ENCODE data around the gene TRHDE. TPM values are rescaled to one million over a fixed set of nuclear protein-coding genes. Genes with fewer than 3 reads are reported as not detected.

TRHDE gene
- total RNA-seq, 1 donor from 2014 or later, result 12.5 TPM

GRCh38 chr12:72472350-72472749, 200.2 kb downstream of the TRHDE start:
- DNase-seq, result no peak
- TF ChIP-seq CTCF (IDR thresholded peaks at IDR 0.05), result no peak
- no peaks in the 10 kb centered on the region for H3K36me3 ChIP-seq
- no peaks in the 10 kb centered on the region for H3K9me3 ChIP-seq
- H3K27ac ChIP-seq, result no peak overlapping the region
- intact Hi-C loops (cut with DNase I), result no loop called here
- ATAC-seq, result no peak
- H3K4me3 ChIP-seq, result no peak overlapping the region
- H3K4me1 ChIP-seq, result no peaks in the 10 kb centered on the region
- no peaks in the 10 kb centered on the region for H3K27me3 ChIP-seq (ENCODE audit: low read depth)

- no peak for DNase-seq
- Histone ChIP-seq H3K36me3 (no peaks in the 10 kb centered on the region), H3K4me3 (no peak overlapping the region), H3K27ac (no peak overlapping the region), H3K4me1 (no peaks in the 10 kb centered on the region), H3K27me3 (ENCODE audit: low read depth) (no peaks in the 10 kb centered on the region), H3K9me3 (no peaks in the 10 kb centered on the region)
- no peak for ATAC-seq
- intact Hi-C loops (cut with DNase I), result no loop called here
- no peak for TF ChIP-seq CTCF (IDR thresholded peaks at IDR 0.05)
Measured at GRCh38 chr12:72476301-72476700, 204.1 kb downstream of the TRHDE start.

DNA sequence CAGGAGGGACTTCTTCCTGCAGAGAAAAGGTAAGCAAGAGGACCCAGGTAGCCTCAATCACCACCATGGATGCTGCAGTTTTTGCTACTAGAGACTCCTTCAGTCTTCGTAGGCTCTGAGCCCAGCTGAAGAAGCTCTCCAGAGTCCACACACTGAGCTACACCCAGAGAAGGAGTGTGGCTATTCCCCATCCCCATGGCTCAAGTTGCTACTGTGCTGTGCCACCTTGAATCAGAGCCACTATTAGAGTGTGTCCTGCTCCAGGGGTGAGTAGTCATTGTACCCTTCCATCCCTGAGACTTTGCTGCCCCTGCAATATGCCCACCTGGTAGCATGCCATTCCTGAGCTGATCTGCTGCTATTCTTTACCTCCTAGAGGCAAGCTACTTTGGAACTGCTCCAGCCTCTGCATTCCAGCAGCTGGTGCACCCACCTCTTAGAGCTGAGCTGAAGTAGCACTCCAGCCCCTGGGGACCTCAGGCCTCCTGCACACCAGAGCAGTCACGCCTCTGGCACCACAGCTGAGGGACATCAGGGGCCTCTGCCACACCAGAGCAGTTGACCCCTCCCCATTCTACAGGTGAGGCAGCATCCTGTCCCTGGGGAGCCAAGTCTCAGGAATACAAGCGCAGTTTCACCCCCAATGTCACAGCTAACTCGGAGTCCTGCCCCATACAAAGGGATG, 213.0 kb downstream of the TRHDE start:
- H3K27me3 ChIP-seq (ENCODE audit: low read depth), result no peaks in the 10 kb centered on the region
- no peak overlapping the region for H3K4me3 ChIP-seq
- no peaks in the 10 kb centered on the region for H3K36me3 ChIP-seq
- no peak overlapping the region for H3K27ac ChIP-seq
- DNase-seq (peak; percentile 48), ATAC-seq (peak; percentile 41 to 78)
- H3K9me3 ChIP-seq, result no peaks in the 10 kb centered on the region
- intact Hi-C loops (cut with DNase I), result no loop called here
- H3K4me1 ChIP-seq, result no peaks in the 10 kb centered on the region
- no peak for TF ChIP-seq CTCF (IDR thresholded peaks at IDR 0.05)

- TF ChIP-seq CTCF (IDR thresholded peaks at IDR 0.05), result no peak
- no peaks in the 10 kb centered on the region for H3K36me3 ChIP-seq
- intact Hi-C loops (cut with DNase I), result no loop called here
Measured at GRCh38 chr12:72491426-72491825, 219.3 kb downstream of the TRHDE start.

DNA sequence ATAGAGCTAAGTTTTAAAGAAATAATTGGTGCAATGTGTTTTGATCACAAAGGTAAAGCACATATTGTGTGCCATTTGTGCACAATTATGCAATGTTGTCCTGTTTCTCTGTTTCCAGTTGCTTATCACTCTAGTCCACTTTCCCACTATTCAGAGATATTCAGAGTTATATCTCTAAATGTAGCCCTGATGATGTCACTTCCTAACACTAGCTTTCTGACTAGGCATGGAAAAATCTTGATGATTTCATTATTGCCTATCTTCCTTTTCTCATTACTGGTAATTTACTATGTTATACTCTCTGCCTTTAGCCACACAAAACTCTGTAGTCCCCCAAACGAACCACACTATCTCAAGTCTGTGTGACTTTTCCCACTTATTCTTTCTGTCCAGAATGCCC, 221.2 kb downstream of the TRHDE start:
- no peak for ATAC-seq
- TF ChIP-seq CTCF (IDR thresholded peaks at IDR 0.05), result no peak
- H3K27me3 ChIP-seq (ENCODE audit: low read depth), result no peaks in the 10 kb centered on the region
- intact Hi-C loops (cut with DNase I), result no loop called here
- H3K36me3 ChIP-seq, result no peaks in the 10 kb centered on the region
- no peak for DNase-seq
- no peak overlapping the region for H3K27ac ChIP-seq
- H3K4me3 ChIP-seq, result no peak overlapping the region
- H3K4me1 ChIP-seq, result no peaks in the 10 kb centered on the region
- no peaks in the 10 kb centered on the region for H3K9me3 ChIP-seq

More at GRCh38 chr12:72491426-72491825, 219.3 kb downstream of the TRHDE start:
- DNase-seq (no peak), ATAC-seq (no peak)
- H3K27me3 ChIP-seq (ENCODE audit: low read depth), result no peaks in the 10 kb centered on the region
- no peak overlapping the region for H3K27ac ChIP-seq
- no peaks in the 10 kb centered on the region for H3K4me1 ChIP-seq
- H3K9me3 ChIP-seq, result no peaks in the 10 kb centered on the region
- H3K4me3 ChIP-seq, result no peak overlapping the region

All from lower lobe of right lung (tissue), 2 donors.